ENCODE data around the gene TMEM69.
"Not testable (repeated sequence)": the region's sequence is repeated elsewhere in the genome, so short reads cannot be mapped to it uniquely, and the experiment has no call there.

TMEM69 gene

DNA sequence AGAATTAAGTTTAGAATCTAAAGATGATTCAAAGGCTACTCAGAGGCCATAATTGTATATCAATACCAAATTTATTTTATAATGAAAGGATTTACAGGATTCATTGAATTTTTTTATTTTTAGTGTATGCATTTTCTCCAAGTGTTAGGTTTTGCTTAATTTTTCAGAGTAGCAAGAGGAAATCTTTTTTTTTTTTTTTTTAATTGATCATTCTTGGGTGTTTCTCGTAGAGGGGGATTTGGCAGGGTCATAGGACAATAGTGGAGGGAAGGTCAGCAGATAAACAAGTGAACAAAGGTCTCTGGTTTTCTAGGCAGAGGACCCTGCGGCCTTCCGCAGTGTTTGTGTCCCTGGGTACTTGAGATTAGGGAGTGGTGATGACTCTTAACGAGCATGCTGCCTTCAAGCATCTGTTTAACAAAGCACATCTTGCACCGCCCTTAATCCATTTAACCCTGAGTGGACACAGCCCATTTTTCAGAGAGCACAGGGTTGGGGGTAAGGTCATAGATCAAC, 51.7 kb downstream of the TMEM69 start:
- DNase-seq = not testable (repeated sequence)

All from NCI-H446 (cell line).